Breast epithelium (tissue), 4 donors: ENCODE data around the gene CACNA1F. TPM values are rescaled to one million over a fixed set of nuclear protein-coding genes. Genes with fewer than 3 reads are reported as not detected.

ENCODE experiments used
- DNase-seq, 2 donors: peaks; one replicate each; pipeline ENCODE4 v3.0.0-alpha.2; 2019; ENCODE audit warnings: low spot score in 2 of 2
- H3K27ac ChIP-seq, 2 donors: fragments of 200-600 bp; sonication (generic) in 1 of 2; one replicate each; pipeline ENCODE4 v1.5.1; 2016 to 2019; ENCODE audit warnings: mild to moderate bottlenecking in 1 of 2
- H3K27me3 ChIP-seq, 2 donors: fragments of 200-600 bp; sonication (generic) in 1 of 2; one replicate each; pipeline versions ENCODE4 v1.5.1 to v1.6.0; 2017 to 2019; ENCODE audit warnings: control low read depth in 1 of 2, mild to moderate bottlenecking in 1 of 2
- H3K36me3 ChIP-seq: fragments of 200-600 bp; one replicate; pipeline ENCODE4 v1.5.1; 2019
- H3K4me1 ChIP-seq, 2 donors: fragments of 200-600 bp; sonication (generic); one replicate each; pipeline ENCODE4 v1.5.1; 2016 to 2019; ENCODE audit warnings: control low read depth in 1 of 2
- H3K4me3 ChIP-seq, 3 donors: fragments of 200-600 bp; sonication (generic); 1 replicate in 2 of 3; 2 replicates in 1 of 3; pipeline ENCODE4 v1.5.1; 2016 to 2019; ENCODE audit warnings: mild to moderate bottlenecking in 3 of 3, moderate library complexity in 2 of 3
- H3K9me3 ChIP-seq, 2 donors: fragments of 200-600 bp; sonication (generic) in 1 of 2; one replicate each; pipeline ENCODE4 v1.5.1; 2016 to 2019; ENCODE audit warnings: control low read depth in 1 of 2
- CTCF ChIP-seq, 3 donors: fragments of 450-650 bp; IDR thresholded peaks; one replicate each; pipeline ENCODE4 v1.5.1; 2016 to 2017; ENCODE audit warnings: antibody characterized with exemption in 3 of 3, mild to moderate bottlenecking in 3 of 3, moderate library complexity in 3 of 3
- POLR2A ChIP-seq: fragments of 450-650 bp; IDR thresholded peaks from one replicate; pipeline ENCODE4 v1.6.1; 2016; ENCODE audit warnings: antibody characterized with exemption, mild to moderate bottlenecking, moderate library complexity
- POLR2AphosphoS5 ChIP-seq, 3 donors: sonication (generic); formaldehyde crosslinking; IDR thresholded peaks; one replicate each; pipeline ENCODE4 v1.6.1; 2017; ENCODE audit warnings: antibody characterized with exemption in 3 of 3
- intact Hi-C: fragments of 100-400 bp; cut with DNase I; formaldehyde crosslinking; loops from one replicate; pipeline ENCODE4 v1.15.1; 2023; ENCODE audit warnings: low total_unique reads
- total RNA-seq, 3 donors: library from RNA; depleted of rRNA; stranded (reverse); fragments of >200 nt; gene quantifications; one replicate each; pipeline ENCODE4 v1.1.0, GENCODE V29; 2016

Gene CACNA1F
- total RNA-seq, 3 donors from 2014 or later, result 0.48 to 1.8 (median 0.66) TPM

- TF ChIP-seq POLR2AphosphoS5 (IDR thresholded peaks at IDR 0.05), result no peak
- TF ChIP-seq CTCF (IDR thresholded peaks at IDR 0.05), result no peak
- no peak for TF ChIP-seq POLR2A
Observed at GRCh38 chrX:49276207-49276606, 43.1 kb upstream of the CACNA1F start.

GRCh38 chrX:49273181-49273727 lies 40.1 kb upstream of the CACNA1F start:
- H3K36me3 ChIP-seq, result no peaks in the 10 kb centered on the region

More at GRCh38 chrX:49276207-49276606, 43.1 kb upstream of the CACNA1F start:
- H3K27me3 ChIP-seq, result peaks cover 0 to 52% of the 10 kb centered on the region in 2 donors
- no peak overlapping the region for H3K4me3 ChIP-seq
- H3K4me1 ChIP-seq, result no peaks in the 10 kb centered on the region
- peak overlapping the region in 1 of 2 donors; percentile 33 for H3K27ac ChIP-seq
- intact Hi-C loops, result no loop called here
- DNase-seq, result no peak
- no peaks in the 10 kb centered on the region for H3K9me3 ChIP-seq
- no peaks in the 10 kb centered on the region for H3K36me3 ChIP-seq

GRCh38 chrX:49272421-49272820 lies 39.3 kb upstream of the CACNA1F start:
- H3K4me1 ChIP-seq, result no peaks in the 10 kb centered on the region
- no peak for DNase-seq
- TF ChIP-seq POLR2AphosphoS5 (IDR thresholded peaks at IDR 0.05) (no peak), POLR2A (no peak), CTCF (IDR thresholded peaks at IDR 0.05) (no peak)
- H3K27me3 ChIP-seq, result peaks cover 0 to 36% of the 10 kb centered on the region in 2 donors
- no peaks in the 10 kb centered on the region for H3K36me3 ChIP-seq
- intact Hi-C loops, result no loop called here
- no peak overlapping the region for H3K4me3 ChIP-seq
- no peak overlapping the region for H3K27ac ChIP-seq
- no peaks in the 10 kb centered on the region for H3K9me3 ChIP-seq

More at GRCh38 chrX:49273181-49273727, 40.1 kb upstream of the CACNA1F start:
- H3K4me3 ChIP-seq, result no peak overlapping the region
- intact Hi-C loops, result no loop called here
- DNase-seq, result no peak
- TF ChIP-seq POLR2A (no peak), CTCF (IDR thresholded peaks at IDR 0.05) (no peak), POLR2AphosphoS5 (IDR thresholded peaks at IDR 0.05) (no peak)
- peaks cover 0 to 40% of the 10 kb centered on the region in 2 donors for H3K27me3 ChIP-seq
- H3K9me3 ChIP-seq, result no peaks in the 10 kb centered on the region
- H3K4me1 ChIP-seq, result no peaks in the 10 kb centered on the region
- H3K27ac ChIP-seq, result no peak overlapping the region

- Histone ChIP-seq H3K27ac (peak overlapping the region; percentile 92 to 97), H3K9me3 (no peaks in the 10 kb centered on the region), H3K4me3 (peak overlapping the region in 1 of 3 donors; percentile 84), H3K4me1 (no peaks in the 10 kb centered on the region), H3K27me3 (peaks cover 0 to 34% of the 10 kb centered on the region in 2 donors), H3K36me3 (no peaks in the 10 kb centered on the region)
- no peak for DNase-seq
- TF ChIP-seq POLR2AphosphoS5 (IDR thresholded peaks at IDR 0.05) (no peak), POLR2A (no peak), CTCF (IDR thresholded peaks at IDR 0.05) (no peak)
- intact Hi-C loops, result loop anchor here (2.0 kb wide), 1 partner anchor 81 kb away; no protein-coding TSS in a partner anchor
Observed at GRCh38 chrX:49271341-49271740, 38.2 kb upstream of the CACNA1F start.

- no peak for TF ChIP-seq CTCF (IDR thresholded peaks at IDR 0.05)
- no peaks in the 10 kb centered on the region for H3K4me1 ChIP-seq
- H3K4me3 ChIP-seq, result peak overlapping the region; percentile 61 to 84 (median 71)
- no peak for DNase-seq
- H3K27ac ChIP-seq, result peak overlapping the region; percentile 92 to 97
- intact Hi-C loops, result loop anchor here (2.0 kb wide), 1 partner anchor 80 kb away; no protein-coding TSS in a partner anchor
- H3K27me3 ChIP-seq, result peaks cover 0 to 25% of the 10 kb centered on the region in 2 donors
- H3K36me3 ChIP-seq, result no peaks in the 10 kb centered on the region
- no peaks in the 10 kb centered on the region for H3K9me3 ChIP-seq
Observed at GRCh38 chrX:49270249-49270921, 37.2 kb upstream of the CACNA1F start.
